Mesothelial cell of epicardium (in vitro differentiated cells): ENCODE data around the gene HACD1. TPM values are rescaled to one million over a fixed set of nuclear protein-coding genes. Genes with fewer than 3 reads are reported as not detected.

ENCODE experiments used
- DNase-seq, 2 experiments: peaks; one replicate each; pipeline ENCODE4 v3.0.0; 2021; ENCODE audit warnings: low spot score in 2 of 2; ENCODE audit not compliant: unreplicated experiment in 2 of 2
- H3K27ac Mint-ChIP-seq: 2 replicates; pipeline ENCODE4 v1.8.0; 2021; ENCODE audit warnings: mixed read lengths
- H3K27me3 Mint-ChIP-seq: 2 replicates; pipeline ENCODE4 v1.8.0; 2021; ENCODE audit warnings: low read depth, mixed read lengths
- H3K36me3 Mint-ChIP-seq: 2 replicates; pipeline ENCODE4 v1.8.0; 2021; ENCODE audit warnings: mixed read lengths
- H3K4me1 Mint-ChIP-seq: 2 replicates; pipeline ENCODE4 v1.8.0; 2021; ENCODE audit warnings: mixed read lengths
- H3K4me3 Mint-ChIP-seq: 2 replicates; pipeline ENCODE4 v1.8.0; 2021; ENCODE audit warnings: mild to moderate bottlenecking, moderate library complexity, mixed read lengths
- H3K9me3 Mint-ChIP-seq: 2 replicates; pipeline ENCODE4 v1.8.0; 2021; ENCODE audit warnings: mixed read lengths
- total RNA-seq: library from RNA; stranded (reverse); gene quantifications from 3 replicates; pipeline ENCODE4 v1.2.1, GENCODE V29; 2021
- TF ChIP-seq, protein P1 (sequence below): fragments of 200-600 bp; sonication (generic); IDR thresholded peaks from one replicate; pipeline ENCODE4 v1.5.0; 2021; ENCODE audit warnings: antibody characterized with exemption; ENCODE audit not compliant: unreplicated experiment

HACD1 gene, protein sequence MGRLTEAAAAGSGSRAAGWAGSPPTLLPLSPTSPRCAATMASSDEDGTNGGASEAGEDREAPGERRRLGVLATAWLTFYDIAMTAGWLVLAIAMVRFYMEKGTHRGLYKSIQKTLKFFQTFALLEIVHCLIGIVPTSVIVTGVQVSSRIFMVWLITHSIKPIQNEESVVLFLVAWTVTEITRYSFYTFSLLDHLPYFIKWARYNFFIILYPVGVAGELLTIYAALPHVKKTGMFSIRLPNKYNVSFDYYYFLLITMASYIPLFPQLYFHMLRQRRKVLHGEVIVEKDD
- 10.9 to 14.7 TPM (median 13.6 TPM) in 3 replicates for total RNA-seq

DNA sequence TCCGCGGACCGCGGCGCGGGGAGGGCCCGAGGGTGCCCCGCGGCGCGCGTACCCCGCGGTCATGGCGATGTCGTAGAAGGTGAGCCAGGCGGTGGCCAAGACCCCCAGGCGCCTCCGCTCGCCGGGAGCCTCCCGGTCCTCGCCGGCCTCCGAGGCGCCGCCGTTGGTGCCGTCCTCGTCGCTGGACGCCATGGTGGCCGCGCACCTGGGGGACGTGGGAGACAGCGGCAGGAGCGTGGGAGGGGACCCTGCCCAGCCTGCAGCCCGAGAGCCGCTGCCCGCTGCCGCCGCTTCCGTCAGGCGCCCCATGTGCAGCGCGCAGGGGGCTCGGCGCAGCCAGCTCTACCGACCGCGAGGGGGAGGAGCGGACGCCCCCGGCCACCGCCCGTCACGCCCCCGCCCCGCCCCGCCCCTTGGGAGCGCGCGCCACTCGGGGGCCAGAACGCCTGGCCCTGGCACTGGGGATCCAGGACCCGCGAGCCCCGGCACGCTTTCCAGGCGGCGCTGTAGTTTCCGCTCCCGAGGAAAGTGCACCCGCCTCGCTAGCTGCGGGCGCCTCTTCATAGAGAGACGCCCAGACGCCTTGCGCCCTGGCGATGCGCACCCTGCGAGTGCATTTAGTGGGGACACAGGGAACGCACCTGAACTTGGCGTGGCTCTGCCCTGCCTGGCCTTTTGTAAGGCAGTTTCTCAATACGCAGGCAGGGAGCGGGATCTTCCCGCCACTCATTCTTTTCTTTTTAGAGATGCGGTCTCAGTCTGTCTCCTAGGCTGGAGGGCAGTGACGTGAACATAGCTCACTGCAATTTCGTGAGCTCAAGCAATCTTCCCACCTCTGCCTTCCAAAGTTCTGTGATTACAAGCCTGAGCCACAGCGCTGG lies at the start of gene HACD1:
HACD1 (minus strand) TSS at position 344 of the 881 bp plus-strand sequence; CDS start at position 309, 35 bp downstream.
- H3K9me3 Mint-ChIP-seq: no peaks in the 10 kb centered on the region
- H3K4me1 Mint-ChIP-seq: peaks cover 4% of the 10 kb centered on the region
- H3K4me3 Mint-ChIP-seq: peak within 1 kb of the TSS; percentile 80
- TF ChIP-seq, protein P1, sequence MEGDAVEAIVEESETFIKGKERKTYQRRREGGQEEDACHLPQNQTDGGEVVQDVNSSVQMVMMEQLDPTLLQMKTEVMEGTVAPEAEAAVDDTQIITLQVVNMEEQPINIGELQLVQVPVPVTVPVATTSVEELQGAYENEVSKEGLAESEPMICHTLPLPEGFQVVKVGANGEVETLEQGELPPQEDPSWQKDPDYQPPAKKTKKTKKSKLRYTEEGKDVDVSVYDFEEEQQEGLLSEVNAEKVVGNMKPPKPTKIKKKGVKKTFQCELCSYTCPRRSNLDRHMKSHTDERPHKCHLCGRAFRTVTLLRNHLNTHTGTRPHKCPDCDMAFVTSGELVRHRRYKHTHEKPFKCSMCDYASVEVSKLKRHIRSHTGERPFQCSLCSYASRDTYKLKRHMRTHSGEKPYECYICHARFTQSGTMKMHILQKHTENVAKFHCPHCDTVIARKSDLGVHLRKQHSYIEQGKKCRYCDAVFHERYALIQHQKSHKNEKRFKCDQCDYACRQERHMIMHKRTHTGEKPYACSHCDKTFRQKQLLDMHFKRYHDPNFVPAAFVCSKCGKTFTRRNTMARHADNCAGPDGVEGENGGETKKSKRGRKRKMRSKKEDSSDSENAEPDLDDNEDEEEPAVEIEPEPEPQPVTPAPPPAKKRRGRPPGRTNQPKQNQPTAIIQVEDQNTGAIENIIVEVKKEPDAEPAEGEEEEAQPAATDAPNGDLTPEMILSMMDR: no peak
- peaks cover 11% of the 10 kb centered on the region for H3K27me3 Mint-ChIP-seq
- no peaks in the 10 kb centered on the region for H3K36me3 Mint-ChIP-seq
- DNase-seq: peak; percentile 58 to 76
- H3K27ac Mint-ChIP-seq: peak within 1 kb of the TSS; percentile 85

DNA sequence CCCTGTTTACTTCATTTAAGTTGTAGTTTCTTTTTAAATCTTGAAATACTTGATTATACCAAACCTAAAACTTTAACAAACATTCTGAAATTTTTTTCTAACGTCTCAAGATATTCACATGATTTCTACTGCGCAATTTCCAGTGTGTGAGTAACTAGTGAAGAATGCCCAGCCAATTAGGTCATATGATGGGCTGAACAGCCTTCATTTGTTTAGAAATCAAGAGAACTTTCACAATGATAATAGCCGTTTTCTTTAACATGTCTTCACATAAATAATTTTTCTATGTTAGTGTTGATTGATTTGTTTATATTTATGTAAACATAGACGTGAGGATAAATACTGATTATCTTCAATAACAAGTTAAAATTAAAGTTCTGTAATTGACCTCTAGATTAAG lies 48.6 kb upstream of the HACD1 start:
- no peaks in the 10 kb centered on the region for H3K27me3 Mint-ChIP-seq
- H3K27ac Mint-ChIP-seq: peak overlapping the region; percentile 82
- TF ChIP-seq, protein P1: no peak
- H3K4me3 Mint-ChIP-seq: no peak overlapping the region
- H3K4me1 Mint-ChIP-seq: peaks cover 10% of the 10 kb centered on the region
- no peak for DNase-seq
- peaks cover 14% of the 10 kb centered on the region for H3K36me3 Mint-ChIP-seq
- no peaks in the 10 kb centered on the region for H3K9me3 Mint-ChIP-seq

DNA sequence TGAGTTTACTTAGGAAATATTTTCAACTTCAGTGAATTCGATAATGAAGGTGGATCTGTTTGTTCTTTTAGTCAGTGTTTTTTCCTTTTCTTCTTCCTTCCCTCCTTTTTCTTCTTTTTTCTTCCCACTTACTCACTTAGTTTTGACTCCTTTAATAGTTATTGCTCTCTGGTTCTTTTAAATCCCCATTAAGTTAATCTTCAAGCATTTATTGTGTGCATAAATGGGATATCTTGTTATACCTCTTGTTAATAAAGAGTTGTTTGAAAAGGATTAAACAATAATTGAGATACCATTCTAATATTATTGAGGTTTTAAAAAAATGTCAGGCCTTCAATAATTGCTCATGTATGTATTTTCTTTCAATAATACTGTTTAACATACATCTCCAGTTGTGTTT lies 46.3 kb upstream of the HACD1 start:
- H3K9me3 Mint-ChIP-seq: peaks cover 4% of the 10 kb centered on the region
- no peaks in the 10 kb centered on the region for H3K27me3 Mint-ChIP-seq
- no peak for DNase-seq
- TF ChIP-seq, protein P1: no peak
- H3K27ac Mint-ChIP-seq: no peak overlapping the region
- peaks cover 19% of the 10 kb centered on the region for H3K36me3 Mint-ChIP-seq
- no peak overlapping the region for H3K4me3 Mint-ChIP-seq
- peaks cover 10% of the 10 kb centered on the region for H3K4me1 Mint-ChIP-seq

DNA sequence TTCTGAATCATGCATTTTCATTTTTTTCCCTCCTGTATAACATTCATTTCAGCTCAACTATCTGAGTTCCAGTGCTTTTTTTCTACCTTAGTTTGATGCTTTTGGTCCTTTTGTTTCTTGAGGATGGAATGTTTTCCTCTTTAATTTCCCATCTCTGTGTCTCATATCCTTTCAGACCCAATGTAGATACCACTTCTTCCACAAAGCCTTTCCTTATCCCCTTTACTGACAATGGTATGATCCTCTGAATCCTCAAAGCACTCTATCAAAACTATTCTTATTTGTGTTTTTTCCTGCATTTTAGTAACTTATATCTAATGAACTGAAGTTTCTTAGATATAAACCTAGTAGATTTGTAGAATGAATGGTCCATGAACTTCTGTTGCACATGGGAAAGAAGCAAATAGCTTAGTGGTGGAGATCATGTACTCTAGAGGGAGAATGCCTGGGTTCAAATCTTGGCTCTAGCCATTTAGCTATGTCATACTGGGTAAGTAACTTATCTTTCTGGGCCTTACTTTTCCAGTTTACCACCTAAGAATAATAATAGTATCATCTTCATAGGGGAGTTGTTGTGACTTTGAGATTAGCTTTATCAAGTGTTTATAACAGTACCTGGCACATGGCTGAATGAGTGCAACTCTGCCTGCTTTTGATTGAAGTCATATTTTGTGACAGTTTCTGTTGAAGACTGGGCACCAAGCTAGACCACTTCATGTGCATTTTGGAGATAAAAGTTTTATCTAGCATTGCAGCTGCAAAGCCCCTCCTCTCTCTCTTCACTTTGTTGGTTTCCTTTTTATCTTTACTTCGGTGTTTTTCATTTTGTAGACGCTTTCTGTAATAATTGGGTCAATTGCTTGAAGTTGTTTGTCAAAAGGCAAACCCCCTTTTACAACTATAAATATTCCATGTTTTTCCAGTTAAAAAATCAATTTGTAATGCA lies 45.3 kb upstream of the HACD1 start:
- peaks cover 10% of the 10 kb centered on the region for H3K4me1 Mint-ChIP-seq
- no peak for DNase-seq
- H3K27me3 Mint-ChIP-seq: no peaks in the 10 kb centered on the region
- no peak overlapping the region for H3K4me3 Mint-ChIP-seq
- H3K9me3 Mint-ChIP-seq: peaks cover 14% of the 10 kb centered on the region
- H3K36me3 Mint-ChIP-seq: peaks cover 28% of the 10 kb centered on the region
- TF ChIP-seq, protein P1: no peak
- no peak overlapping the region for H3K27ac Mint-ChIP-seq

DNA sequence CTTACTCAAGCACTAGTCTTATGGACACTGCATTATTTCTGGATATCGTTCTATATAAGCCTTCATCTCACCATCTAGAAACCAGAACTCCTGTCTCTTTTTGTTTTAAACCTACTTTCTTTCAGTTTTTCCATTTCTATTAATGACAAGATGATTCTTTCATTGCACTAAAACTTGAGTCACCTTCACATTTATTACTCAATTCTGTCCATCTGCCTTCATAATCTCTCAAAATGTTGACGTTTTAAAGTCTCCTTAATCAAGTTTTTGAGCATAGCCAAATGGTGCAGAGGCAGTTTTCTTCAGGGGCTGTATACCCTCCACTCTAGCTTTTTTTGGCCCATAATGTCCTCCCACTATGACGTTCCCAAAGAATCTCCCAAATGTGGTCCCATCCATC lies 44.3 kb upstream of the HACD1 start:
- no peak for DNase-seq
- H3K4me1 Mint-ChIP-seq: peaks cover 10% of the 10 kb centered on the region
- H3K9me3 Mint-ChIP-seq: peaks cover 23% of the 10 kb centered on the region
- TF ChIP-seq, protein P1: no peak
- peaks cover 36% of the 10 kb centered on the region for H3K36me3 Mint-ChIP-seq
- no peak overlapping the region for H3K4me3 Mint-ChIP-seq
- H3K27me3 Mint-ChIP-seq: no peaks in the 10 kb centered on the region
- no peak overlapping the region for H3K27ac Mint-ChIP-seq
